Ishikawa (cell line): ENCODE measurements around the gene RPL7L1.

ENCODE experiments used
- CREB1 ChIP-seq: IDR thresholded peaks from 2 replicates; pipeline ENCODE4 v1.6.1; 2012; ENCODE audit warnings: low read depth
- EP300 ChIP-seq: IDR thresholded peaks from 2 replicates; pipeline ENCODE4 v1.6.1; 2012; ENCODE audit warnings: borderline replicate concordance
- FOXM1 ChIP-seq: IDR thresholded peaks from 2 replicates; pipeline ENCODE4 v1.6.1; 2012; ENCODE audit warnings: low read depth, borderline replicate concordance
- MAX ChIP-seq: IDR thresholded peaks from 2 replicates; pipeline ENCODE4 v1.6.1; 2012
- RAD21 ChIP-seq: IDR thresholded peaks from 2 replicates; pipeline ENCODE4 v1.6.1; 2012; ENCODE audit warnings: low read depth
- REST ChIP-seq: IDR thresholded peaks from 2 replicates; pipeline ENCODE4 v1.6.1; 2012; ENCODE audit warnings: low read depth, mild to moderate bottlenecking
- TAF1 ChIP-seq: IDR thresholded peaks from 2 replicates; pipeline ENCODE4 v1.6.1; 2012; ENCODE audit warnings: low read depth, mild to moderate bottlenecking
- TCF12 ChIP-seq: IDR thresholded peaks from 2 replicates; pipeline ENCODE4 v1.6.1; 2012; ENCODE audit warnings: low read depth
- TEAD4 ChIP-seq: IDR thresholded peaks from 2 replicates; pipeline ENCODE4 v1.6.1; 2012
- YY1 ChIP-seq: IDR thresholded peaks from 2 replicates; pipeline ENCODE4 v1.6.1; 2012; ENCODE audit warnings: low read depth

DNA sequence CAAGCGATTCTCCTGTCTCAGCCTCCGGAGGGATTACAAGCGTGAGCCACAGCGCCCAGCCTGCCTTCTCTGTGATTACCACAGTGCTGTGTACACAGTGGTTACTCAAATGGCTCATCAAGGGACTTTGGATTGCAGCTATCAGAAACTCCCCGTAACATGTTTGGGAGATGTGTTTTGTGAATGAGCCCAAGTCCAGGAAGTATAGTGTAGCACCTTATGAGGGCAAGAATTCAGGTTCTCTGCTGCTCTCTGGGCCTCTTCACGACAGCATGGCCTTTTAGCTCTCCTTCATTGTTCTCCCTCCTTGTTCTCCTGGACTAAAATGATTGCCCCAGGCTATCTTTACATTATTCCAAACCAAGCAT is 34.1 kb upstream of the RPL7L1 start:
- TF ChIP-seq MAX, result no peak
- no peak for TF ChIP-seq EP300
- no peak for TF ChIP-seq REST
- TF ChIP-seq RAD21, result no peak
- no peak for TF ChIP-seq CREB1
- no peak for TF ChIP-seq YY1
- no peak for TF ChIP-seq FOXM1
- TF ChIP-seq TCF12, result no peak
- TF ChIP-seq TAF1, result no peak
- TF ChIP-seq TEAD4, result no peak
